ENCODE results near the gene TMUB1.

The TMUB1 gene

DNA sequence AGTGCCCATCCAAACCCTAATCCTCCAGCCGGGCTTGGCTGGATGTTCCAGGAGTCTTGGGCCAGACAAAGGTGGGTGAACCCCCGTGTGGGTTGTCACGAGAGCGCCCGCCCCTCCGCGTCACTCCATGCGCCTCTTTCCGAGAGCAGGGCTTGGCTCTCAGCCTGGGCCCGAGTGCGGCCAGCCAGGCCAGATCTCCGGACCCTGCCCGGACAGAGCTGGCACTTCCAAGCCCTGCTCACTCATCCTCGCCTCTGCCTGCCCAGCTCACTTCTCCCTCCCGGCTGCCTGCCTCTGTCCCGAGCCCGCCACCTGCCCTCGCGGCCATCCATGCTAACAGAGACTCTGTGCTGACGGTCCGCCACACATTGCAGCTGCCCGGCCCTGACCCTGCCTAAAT lies 37.6 kb upstream of the TMUB1 start:
- DNase-seq = no peak

DNA sequence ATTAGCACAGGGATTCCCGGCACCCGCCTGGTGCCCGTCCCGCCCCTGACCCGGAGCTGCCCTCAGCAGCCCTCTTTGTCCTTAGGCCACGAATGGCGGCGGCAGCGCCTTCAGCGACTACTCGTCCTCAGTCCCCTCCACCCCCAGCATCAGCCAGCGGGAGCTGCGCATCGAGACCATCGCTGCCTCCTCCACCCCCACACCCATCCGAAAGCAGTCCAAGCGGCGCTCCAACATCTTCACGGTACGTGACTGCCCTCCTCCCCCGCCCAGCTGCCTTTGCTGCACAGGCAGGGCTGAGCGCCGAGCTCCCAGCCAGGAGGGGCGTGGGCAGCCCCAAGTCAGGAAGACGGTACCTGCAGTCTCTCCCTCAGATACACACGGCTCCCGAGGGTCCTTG lies 36.6 kb upstream of the TMUB1 start:
- no peak for DNase-seq

GRCh38 chr7:151119055-151119415 lies 35.7 kb upstream of the TMUB1 start:
- DNase-seq = no peak

DNA sequence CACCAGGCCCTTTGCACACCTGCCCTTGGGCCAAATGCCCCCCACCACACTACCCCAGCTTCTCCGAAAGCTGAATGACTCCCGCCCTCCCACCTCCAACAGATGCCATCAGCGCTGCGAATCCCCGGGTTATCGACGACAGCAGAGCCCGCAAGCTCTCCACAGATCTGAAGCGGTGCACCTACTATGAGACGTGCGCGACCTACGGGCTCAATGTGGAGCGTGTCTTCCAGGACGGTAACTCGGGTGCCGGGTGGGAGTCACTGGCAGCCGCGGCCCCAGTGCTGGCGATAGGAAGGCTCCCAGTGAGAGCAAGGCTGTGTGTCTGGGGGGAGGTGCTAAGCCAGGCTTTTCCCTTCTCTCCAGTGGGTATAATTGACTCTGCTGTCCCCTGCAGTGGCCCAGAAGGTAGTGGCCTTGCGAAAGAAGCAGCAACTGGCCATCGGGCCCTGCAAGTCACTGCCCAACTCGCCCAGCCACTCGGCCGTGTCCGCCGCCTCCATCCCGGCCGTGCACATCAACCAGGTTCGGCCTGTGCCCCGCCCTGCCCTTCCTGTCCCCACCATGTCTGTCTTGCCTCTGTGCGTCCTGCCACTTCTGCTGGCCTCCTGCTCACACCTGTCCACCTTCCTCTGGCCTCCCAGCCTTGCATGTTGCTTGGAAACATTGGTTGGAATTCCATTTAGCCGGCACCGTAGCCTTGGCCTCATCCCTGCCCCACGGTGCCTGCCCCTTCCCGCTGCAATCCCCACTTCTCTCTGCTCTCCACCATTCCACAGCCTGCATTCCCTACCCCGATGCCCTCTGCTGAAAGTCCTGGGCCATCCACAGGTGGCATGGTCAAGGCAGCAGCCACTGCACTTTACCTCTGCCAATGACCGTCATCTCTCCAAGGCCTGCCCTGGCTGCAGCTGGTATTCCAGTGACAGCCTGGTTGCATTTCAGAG lies 35.1 kb upstream of the TMUB1 start:
- no peak for DNase-seq

GRCh38 chr7:151117565-151117964 lies 34.3 kb upstream of the TMUB1 start:
- DNase-seq = peak in 4 of 5 experiments; percentile 10 to 86 (median 40)

DNA sequence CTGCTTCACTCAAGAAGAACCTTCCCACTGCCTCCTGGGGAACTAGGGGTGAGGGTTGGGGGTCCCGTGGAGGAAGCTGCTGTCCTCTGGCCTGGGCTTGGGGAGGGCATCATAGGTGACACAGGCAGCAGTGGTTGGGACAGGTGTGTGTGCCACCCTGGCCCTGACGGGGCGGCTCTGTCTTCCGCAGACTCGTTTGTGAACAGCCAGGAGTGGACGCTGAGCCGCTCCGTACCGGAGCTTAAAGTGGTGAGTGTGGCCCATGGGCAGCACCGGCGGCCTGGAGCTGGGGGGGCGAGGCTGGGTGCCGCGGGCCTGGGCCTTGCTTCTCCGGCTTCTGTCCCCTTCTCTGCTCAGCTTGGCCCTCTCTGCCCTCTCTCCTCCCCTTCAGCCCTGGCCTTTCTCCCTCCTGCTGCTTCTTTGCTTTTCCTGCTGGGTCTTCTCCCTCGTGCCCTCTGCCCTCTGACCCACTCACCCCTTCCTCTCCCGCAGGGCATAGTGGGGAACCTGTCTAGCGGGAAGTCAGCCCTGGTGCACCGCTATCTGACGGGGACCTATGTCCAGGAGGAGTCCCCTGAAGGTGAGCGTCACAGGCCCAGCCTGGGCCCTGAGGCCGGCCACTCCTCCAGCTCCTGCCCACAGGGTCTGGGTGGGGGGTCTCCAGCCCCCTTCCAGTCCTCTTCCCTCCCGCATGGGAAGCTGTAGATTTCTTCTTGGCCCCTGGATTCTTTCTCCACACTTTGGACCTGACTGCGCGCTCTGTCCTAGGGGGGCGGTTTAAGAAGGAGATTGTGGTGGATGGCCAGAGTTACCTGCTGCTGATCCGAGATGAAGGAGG lies 33.5 kb upstream of the TMUB1 start:
- DNase-seq = no peak

- no peak for DNase-seq
Measured at GRCh38 chr7:151115836-151116418, 32.6 kb upstream of the TMUB1 start.

DNA sequence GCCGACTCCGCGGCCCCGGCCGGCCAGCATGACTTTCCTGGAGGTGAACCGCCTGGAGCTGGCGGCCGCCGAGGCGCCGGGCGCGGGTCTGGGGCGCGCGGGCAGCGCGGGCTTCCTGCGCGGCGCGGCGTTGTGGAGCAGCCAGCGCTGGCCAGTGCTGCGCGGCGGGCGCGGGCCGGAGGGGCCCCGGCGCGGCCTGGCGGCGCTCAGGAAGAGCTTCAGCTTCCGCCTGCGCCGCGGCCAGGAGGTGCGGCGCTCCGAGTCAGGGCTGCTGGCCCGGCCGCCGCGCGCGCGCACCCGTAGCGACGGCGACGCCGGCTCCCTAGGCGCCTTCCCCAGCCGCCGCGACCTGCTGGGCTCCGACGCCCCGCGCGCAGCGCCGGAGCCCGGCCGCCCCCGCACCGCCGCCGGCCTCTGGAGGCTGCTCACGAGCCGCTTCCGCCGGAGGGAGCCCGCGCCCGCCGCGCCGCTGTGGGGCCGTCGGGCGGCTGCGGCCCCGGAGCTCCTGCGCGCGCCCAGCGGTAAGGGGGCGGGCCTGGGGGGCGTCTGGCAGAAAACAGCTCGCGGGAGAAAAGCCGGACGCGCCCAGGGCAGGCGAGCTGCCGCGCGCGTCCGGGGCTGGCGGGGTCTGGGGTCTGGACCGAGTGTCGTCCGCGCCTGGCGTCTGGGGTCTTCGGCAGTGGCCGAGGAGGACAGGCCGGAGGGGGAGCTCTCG lies 32.0 kb upstream of the TMUB1 start:
- peak in 3 of 5 experiments; percentile 11 to 59 (median 24) for DNase-seq

- DNase-seq = no peak
Measured at GRCh38 chr7:151114151-151115090, 31.1 kb upstream of the TMUB1 start.

DNA sequence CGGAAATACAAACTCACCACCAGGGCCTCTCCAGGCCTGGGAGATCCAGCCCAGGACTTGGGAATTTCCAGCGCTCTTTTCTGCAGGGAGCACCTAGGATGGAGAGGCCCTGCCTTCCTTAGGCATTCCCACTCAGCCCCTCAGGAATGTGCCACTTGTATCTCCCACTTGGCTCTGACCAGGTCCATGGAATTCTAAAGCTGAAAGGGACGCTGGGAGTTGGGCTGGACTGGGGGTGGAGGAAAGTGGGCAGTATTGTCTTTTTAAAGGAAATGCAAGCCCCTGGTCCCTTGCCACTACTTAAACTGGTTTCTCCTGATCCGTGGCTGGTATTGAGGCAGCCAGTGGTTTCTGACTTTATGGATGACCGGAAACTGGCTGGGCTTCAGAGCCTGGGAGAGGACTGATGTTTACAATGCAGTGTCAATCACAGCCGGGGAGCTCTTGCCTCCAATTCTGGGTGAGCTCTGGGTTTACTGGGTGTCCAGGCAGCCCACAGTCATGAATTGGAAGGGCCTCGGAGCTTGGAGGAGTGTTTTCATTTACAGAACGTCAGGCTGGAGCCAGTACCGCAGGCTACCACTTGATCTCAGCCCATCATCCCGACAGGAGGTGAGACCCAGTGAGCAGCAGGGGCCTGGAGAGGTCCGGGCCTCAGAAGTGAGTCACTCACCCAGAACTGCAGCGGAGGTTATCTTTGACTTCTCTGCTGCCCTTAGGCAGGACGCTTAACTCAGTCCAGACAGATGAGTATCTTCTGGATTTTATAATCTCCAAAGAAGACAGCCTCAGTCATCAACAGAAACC lies 30.3 kb upstream of the TMUB1 start:
- no peak for DNase-seq

DNA sequence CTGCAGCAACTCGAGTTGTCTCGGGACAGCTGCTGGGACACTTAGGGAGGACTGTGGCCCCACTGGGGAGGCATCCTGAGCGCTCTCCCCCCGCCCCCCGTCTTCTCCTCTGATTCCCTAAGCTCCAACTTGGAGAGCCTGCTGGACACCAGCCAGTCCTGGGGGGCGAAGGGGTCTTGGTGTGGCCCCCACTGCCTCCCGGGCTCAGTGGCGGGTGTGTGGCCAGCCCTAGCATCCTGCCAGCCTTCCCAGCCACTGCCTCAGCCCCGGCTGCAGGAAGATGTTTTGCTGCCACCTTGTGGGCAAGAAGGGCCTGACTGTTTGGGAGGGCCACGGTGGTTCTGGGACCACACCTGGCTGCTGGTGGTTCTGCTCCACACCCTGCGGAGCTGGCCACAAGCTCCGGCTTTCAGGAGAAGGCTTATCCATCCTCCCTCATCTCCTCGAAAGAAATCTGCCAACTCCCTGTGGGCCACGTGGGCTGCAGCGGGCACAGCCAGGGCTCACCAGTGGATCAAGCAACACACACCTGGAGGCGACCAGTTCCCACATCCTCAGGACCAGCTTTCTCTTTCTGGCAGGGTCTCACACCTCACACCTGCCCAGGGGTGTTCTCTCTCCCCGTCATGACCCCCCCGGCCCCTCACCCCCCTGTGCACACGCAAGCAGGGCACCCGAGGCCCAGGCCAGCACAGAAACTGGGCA lies 27.8 kb upstream of the TMUB1 start:
- peak; percentile 41 to 65 (median 62) for DNase-seq

GRCh38 chr7:151110236-151110940 lies 27.1 kb upstream of the TMUB1 start:
- DNase-seq = no peak

DNA sequence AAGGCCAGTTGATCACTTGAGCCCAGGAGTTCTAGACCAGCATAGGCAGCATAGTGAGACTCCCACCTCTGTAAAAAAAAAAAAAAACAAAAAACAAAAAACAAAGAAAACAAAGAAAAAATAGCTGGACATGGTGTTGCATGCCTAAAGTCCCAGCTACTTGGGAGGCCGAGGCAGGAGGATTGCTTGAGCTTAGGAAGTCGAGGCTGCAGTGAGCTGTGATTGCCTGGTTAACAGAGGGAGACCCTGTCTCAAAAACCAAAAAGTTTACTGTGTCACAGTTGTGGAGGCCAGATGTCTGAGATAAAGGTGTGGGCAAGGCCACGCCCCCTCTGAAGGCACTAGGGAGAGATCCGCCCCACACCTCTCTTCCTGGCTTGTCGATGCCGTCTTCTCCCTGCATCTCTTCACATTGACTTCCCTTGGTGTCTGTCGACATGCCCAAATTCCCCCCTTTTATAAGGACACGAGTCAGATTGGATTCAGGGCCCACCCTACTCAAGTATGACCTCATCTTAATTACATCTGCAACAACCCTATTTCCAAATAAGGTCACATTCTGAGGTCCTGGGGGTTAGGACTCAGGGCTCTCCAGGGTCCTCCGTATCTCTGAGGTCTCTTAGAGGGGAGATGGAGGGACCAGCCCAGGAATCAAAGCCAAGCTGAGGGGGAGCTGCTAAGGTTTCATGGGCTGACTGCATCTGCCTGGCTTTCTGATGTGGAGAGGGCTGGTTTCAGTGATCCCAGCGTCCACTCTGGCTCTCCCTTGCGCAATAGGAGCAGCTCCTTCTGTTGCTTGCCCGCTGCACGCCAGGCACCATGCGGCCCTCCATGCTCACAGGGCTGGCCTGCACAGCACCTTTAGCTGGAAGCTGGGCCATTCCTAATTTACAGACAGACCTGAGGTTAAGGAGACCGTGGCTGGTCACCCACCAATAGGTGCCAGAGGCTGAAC lies 26.1 kb upstream of the TMUB1 start:
- no peak for DNase-seq

DNA sequence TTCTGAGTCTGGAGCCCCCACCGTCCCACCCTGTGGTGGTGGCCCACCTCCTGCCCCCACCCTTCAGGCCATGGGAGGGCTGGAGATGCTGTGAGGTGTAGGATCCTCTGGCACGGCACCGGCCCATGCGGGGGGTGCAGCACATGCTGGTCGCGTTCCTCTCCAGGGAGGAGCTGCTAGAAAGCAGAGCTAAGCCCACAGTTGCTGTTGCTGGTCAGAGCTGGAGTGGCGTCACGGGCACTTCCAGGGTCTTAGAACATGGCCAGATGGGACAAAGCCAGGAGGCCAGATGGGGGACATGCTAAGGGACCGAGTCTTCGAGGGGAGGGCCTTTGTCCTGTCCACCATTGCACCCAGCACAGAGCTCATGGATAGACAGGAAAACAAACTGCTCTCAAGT lies 24.6 kb upstream of the TMUB1 start:
- DNase-seq = no peak

DNA sequence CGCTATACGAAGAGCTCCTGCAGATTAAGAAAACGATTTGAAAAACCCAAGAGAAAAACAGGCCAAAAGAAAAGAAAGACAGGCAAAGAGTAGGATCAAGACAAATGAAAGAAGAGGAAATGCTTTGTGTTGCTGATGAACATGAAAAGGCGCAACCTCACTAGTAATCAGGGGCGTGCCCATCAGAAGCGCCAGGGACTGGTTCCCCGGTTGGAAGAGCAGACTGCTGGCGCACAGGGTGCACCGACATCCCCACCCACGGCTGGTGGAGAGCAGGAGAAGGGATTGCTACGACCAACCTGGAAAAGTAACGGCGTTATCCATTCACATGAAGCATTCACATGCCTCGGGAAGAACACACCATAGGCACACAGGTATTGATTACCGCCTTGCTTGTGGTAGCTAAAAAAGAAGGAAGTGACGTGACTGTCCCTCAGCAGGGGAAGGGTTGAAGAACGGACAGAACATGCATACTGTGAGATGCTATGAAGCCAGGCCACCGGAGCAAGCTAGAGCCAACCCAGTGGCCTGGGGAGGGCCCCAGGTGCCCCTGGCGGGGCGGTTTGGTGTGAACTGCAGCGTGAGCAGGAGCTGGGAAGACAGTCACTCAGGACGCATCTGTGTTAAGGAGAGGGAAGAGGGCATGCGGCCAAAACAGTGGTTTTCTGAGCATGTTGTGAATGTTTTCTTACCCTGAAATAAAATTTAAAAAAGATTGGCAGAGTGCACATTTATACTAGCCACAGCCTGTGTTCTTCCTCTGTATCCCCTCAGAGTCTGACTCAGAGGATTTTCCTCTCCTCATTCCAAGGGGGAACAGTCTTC lies 21.3 kb upstream of the TMUB1 start:
- DNase-seq = no peak

DNA sequence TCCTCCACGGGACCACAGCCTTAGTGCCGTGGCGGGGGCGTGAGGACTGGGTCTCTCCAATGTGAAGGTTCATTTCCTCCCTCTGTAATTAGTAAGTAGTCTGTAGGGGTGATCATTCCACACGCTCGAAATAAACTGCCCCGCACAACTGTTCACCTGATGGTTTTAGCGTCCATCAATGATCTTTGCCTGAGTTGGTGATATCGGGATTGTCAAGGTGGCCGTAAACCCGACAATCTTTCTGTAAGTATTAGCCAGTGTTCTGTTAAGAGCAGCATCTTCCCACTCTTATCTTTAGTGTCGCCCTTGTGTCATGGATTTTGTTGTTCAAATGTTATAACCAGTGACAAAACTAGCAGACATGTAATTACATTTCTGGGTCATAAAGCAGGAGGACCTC lies 20.7 kb upstream of the TMUB1 start:
- DNase-seq = no peak

GRCh38 chr7:151102991-151103390 lies 19.7 kb upstream of the TMUB1 start:
- DNase-seq = no peak

All from T-helper 2 cell (primary cell).